OCI-LY3 (cell line): Measurements from ENCODE around the gene TEX10.
A peak's percentile ranks its signal among the peaks of the same experiment; 100 is the strongest.
"Not testable (repeated sequence)": the region's sequence is repeated elsewhere in the genome, so short reads cannot be mapped to it uniquely, and the experiment has no call there.

ENCODE experiments used
- H2AFZ ChIP-seq: fragments of 200-600, 300-600 bp; shearing (Covaris generic); 2 replicates; pipeline ENCODE4 v1.6.0; 2014; ENCODE audit warnings: antibody characterized with exemption, low read depth, low read length
- H3K27ac ChIP-seq: fragments of 200-600, 300-600 bp; sonication (generic); 2 replicates; pipeline ENCODE4 v1.5.1; 2014; ENCODE audit warnings: mild to moderate bottlenecking, low read length, moderate library complexity, mixed read lengths
- H3K27me3 ChIP-seq: fragments of 200-600, 300-600 bp; sonication (generic); 2 replicates; pipeline ENCODE4 v1.6.1; 2014; ENCODE audit warnings: low read depth, low read length, mixed read lengths
- H3K36me3 ChIP-seq: fragments of 200-600, 300-600 bp; sonication (generic); replicated peaks from 2 replicates; pipeline ENCODE3; 2014; ENCODE audit warnings: low read depth, low read length, mixed read lengths
- H3K4me1 ChIP-seq: fragments of 300-600, 200-600 bp; sonication (generic); 2 replicates; pipeline ENCODE4 v1.6.1; 2014; ENCODE audit warnings: low read length, mixed read lengths
- H3K4me2 ChIP-seq: fragments of 200-600, 300-600 bp; sonication (generic); 2 replicates; pipeline ENCODE4 v1.6.1; 2014; ENCODE audit warnings: low read length, mixed read lengths
- H3K4me3 ChIP-seq: fragments of 300-600, 200-600 bp; sonication (generic); 2 replicates; pipeline ENCODE4 v1.5.1; 2014; ENCODE audit warnings: antibody characterized with exemption, mild to moderate bottlenecking, low read length, moderate library complexity
- H3K79me2 ChIP-seq: fragments of 300-600, 200-600 bp; shearing (Covaris generic); 2 replicates; pipeline ENCODE4 v1.6.1; 2014; ENCODE audit warnings: mild to moderate bottlenecking, low read length, mixed read lengths
- H3K9ac ChIP-seq: fragments of 300-600, 200-600 bp; shearing (Covaris generic); 2 replicates; pipeline ENCODE4 v1.6.0; 2014; ENCODE audit warnings: mild to moderate bottlenecking, low read length, moderate library complexity
- H3K9me3 ChIP-seq: fragments of 200-600, 300-600 bp; shearing (Covaris generic); 2 replicates; pipeline ENCODE4 v1.6.1; 2014; ENCODE audit warnings: low read length, mixed read lengths; ENCODE audit not compliant: insufficient read depth
- H4K20me1 ChIP-seq: fragments of 200-600, 300-600 bp; sonication (generic); 2 replicates; pipeline ENCODE4 v1.6.1; 2016; ENCODE audit warnings: low read length, mixed read lengths; ENCODE audit not compliant: insufficient read depth
- EZH2phosphoT487 ChIP-seq: fragments of 200-600 bp; shearing (Covaris generic); IDR thresholded peaks from 2 replicates; pipeline ENCODE4 v1.6.1; 2018; ENCODE audit warnings: antibody characterized with exemption, mixed run types, low read depth
- TF ChIP-seq, protein P1 (sequence below): fragments of 200-600, 300-600 bp; sonication (generic); IDR thresholded peaks from 2 replicates; pipeline ENCODE4 v1.5.1; 2014; ENCODE audit warnings: antibody characterized with exemption, low read length, low read depth

Gene TEX10

DNA sequence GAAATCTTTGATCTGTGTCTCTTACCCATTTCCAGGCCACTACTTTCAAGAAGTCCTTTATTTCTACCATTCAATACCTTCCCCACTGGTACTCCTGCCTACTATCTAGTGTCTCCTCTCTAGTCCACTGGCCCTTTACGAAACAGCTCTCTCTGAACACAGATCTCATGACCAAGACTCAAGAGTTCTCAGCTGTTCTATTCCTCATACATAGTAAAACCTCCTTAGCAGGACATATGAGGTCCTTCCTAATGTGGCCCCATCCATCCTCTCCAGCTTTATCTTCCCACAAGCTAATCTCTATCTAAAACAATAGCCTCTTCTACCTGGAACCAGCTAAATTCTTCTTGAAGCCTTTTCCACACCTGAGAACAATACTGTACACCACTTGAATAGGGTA lies 2.6 kb downstream of the TEX10 start:
- H3K4me3 ChIP-seq, result no peak overlapping the region
- H3K27ac ChIP-seq, result no peak overlapping the region
- H3K4me2 ChIP-seq, result peak overlapping the region; percentile 98; the same call in 1 of the 2 replicates
- H3K36me3 ChIP-seq, result peaks cover 20% of the 10 kb centered on the region
- no peaks in the 10 kb centered on the region for H3K27me3 ChIP-seq
- no peak overlapping the region for H3K9ac ChIP-seq
- H2AFZ ChIP-seq, result no peak overlapping the region
- H3K79me2 ChIP-seq, result peaks cover 85% of the 10 kb centered on the region
- TF ChIP-seq EZH2phosphoT487, result no peak
- TF ChIP-seq, protein P1, sequence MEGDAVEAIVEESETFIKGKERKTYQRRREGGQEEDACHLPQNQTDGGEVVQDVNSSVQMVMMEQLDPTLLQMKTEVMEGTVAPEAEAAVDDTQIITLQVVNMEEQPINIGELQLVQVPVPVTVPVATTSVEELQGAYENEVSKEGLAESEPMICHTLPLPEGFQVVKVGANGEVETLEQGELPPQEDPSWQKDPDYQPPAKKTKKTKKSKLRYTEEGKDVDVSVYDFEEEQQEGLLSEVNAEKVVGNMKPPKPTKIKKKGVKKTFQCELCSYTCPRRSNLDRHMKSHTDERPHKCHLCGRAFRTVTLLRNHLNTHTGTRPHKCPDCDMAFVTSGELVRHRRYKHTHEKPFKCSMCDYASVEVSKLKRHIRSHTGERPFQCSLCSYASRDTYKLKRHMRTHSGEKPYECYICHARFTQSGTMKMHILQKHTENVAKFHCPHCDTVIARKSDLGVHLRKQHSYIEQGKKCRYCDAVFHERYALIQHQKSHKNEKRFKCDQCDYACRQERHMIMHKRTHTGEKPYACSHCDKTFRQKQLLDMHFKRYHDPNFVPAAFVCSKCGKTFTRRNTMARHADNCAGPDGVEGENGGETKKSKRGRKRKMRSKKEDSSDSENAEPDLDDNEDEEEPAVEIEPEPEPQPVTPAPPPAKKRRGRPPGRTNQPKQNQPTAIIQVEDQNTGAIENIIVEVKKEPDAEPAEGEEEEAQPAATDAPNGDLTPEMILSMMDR, result no peak
- peaks cover 55% of the 10 kb centered on the region for H4K20me1 ChIP-seq
- no peaks in the 10 kb centered on the region for H3K9me3 ChIP-seq
- H3K4me1 ChIP-seq, result peaks cover 21% of the 10 kb centered on the region

DNA sequence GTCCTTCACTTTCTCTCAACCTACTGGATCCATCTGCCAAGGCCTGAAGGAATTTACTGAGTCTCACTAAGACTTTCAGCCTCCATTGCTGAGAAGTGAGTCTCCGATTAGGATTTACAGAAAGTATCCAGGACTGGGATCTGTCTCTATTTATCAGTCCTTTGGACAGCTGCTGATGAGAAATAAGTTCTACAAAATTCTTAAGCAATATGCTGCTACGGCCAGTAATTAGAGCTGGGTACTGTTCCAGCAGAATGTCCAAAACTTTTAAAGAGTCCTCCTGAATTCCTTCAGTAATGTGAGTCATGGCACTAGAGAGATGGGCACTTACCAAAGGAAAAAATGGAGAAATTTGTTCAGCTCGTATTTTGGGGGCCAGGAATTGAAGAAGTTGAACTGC lies 5.9 kb downstream of the TEX10 start:
- H3K36me3 ChIP-seq, result peaks cover 35% of the 10 kb centered on the region
- TF ChIP-seq, protein P1, result no peak
- no peak for TF ChIP-seq EZH2phosphoT487
- H3K9ac ChIP-seq, result no peak overlapping the region

GRCh38 chr9:100341889-100342288 lies 10.9 kb downstream of the TEX10 start:
- no peak overlapping the region for H2AFZ ChIP-seq
- H3K36me3 ChIP-seq, result peaks cover 55% of the 10 kb centered on the region
- H3K4me1 ChIP-seq, result peaks cover 12% of the 10 kb centered on the region
- H3K4me2 ChIP-seq, result no peak overlapping the region
- H3K9me3 ChIP-seq, result no peaks in the 10 kb centered on the region
- no peak overlapping the region for H3K27ac ChIP-seq
- H3K27me3 ChIP-seq, result no peaks in the 10 kb centered on the region
- no peak for TF ChIP-seq EZH2phosphoT487
- TF ChIP-seq, protein P1, result no peak
- no peak overlapping the region for H3K4me3 ChIP-seq
- no peak overlapping the region for H3K9ac ChIP-seq
- H3K79me2 ChIP-seq, result peaks cover 92% of the 10 kb centered on the region
- peaks cover 29% of the 10 kb centered on the region for H4K20me1 ChIP-seq

More for the DNA sequence above, 5.9 kb downstream of the TEX10 start:
- peaks cover 100% of the 10 kb centered on the region for H3K79me2 ChIP-seq
- no peaks in the 10 kb centered on the region for H3K27me3 ChIP-seq
- no peaks in the 10 kb centered on the region for H3K9me3 ChIP-seq
- peaks cover 16% of the 10 kb centered on the region for H3K4me1 ChIP-seq
- peaks cover 64% of the 10 kb centered on the region for H4K20me1 ChIP-seq
- H3K4me2 ChIP-seq, result no peak overlapping the region
- H3K4me3 ChIP-seq, result no peak overlapping the region
- no peak overlapping the region for H3K27ac ChIP-seq
- no peak overlapping the region for H2AFZ ChIP-seq

- H3K36me3 ChIP-seq, result peaks cover 41% of the 10 kb centered on the region
Observed at GRCh38 chr9:100340224-100340623, 12.5 kb downstream of the TEX10 start.

GRCh38 chr9:100338736-100339135 lies 14.0 kb downstream of the TEX10 start:
- not testable (repeated sequence) for H3K27ac ChIP-seq, H3K4me3 ChIP-seq, H2AFZ ChIP-seq, H3K4me2 ChIP-seq, H3K9ac ChIP-seq, H3K9me3 ChIP-seq, H3K27me3 ChIP-seq
- peaks cover 19% of the 10 kb centered on the region for H4K20me1 ChIP-seq
- peaks cover 36% of the 10 kb centered on the region for H3K36me3 ChIP-seq
- peaks cover 12% of the 10 kb centered on the region for H3K4me1 ChIP-seq
- H3K79me2 ChIP-seq, result peaks cover 82% of the 10 kb centered on the region

More at GRCh38 chr9:100340224-100340623, 12.5 kb downstream of the TEX10 start:
- H3K9ac ChIP-seq, result no peak overlapping the region
- no peak overlapping the region for H3K4me3 ChIP-seq
- TF ChIP-seq EZH2phosphoT487, result no peak
- TF ChIP-seq, protein P1, result no peak
- peaks cover 87% of the 10 kb centered on the region for H3K79me2 ChIP-seq
- H3K4me1 ChIP-seq, result peaks cover 12% of the 10 kb centered on the region
- H3K4me2 ChIP-seq, result no peak overlapping the region
- no peaks in the 10 kb centered on the region for H3K27me3 ChIP-seq
- peaks cover 22% of the 10 kb centered on the region for H4K20me1 ChIP-seq
- H3K27ac ChIP-seq, result no peak overlapping the region
- H3K9me3 ChIP-seq, result no peaks in the 10 kb centered on the region
- no peak overlapping the region for H2AFZ ChIP-seq
